Heart left ventricle (tissue), 13 donors: ENCODE measurements around the gene UBR2.

ENCODE experiments used
- POLR2A ChIP-seq, 2 donors: fragments of 450-650 bp; IDR thresholded peaks; one replicate each; pipeline ENCODE4 v1.6.1; 2017; ENCODE audit warnings: antibody characterized with exemption in 2 of 2, mild to moderate bottlenecking in 2 of 2, moderate library complexity in 2 of 2
- TF ChIP-seq, protein P1 (sequence below), 12 donors: fragments of 200-600 bp; sonication (generic) in 4 of 12; IDR thresholded peaks; one replicate each; pipeline versions ENCODE4 v1.5.0 to v1.8.0; 2018 to 2022; ENCODE audit warnings: antibody characterized with exemption in 12 of 12, mild to moderate bottlenecking in 5 of 12
- donor health status: ischemic (EF 13 %, LVEDD 7.1; RV severe dilation, severe dysfunction).
- donor health status: DM: no; HTN: yes; CAD: no.
- donor health status: DM: no; HTN: no; CAD: no.
- donor health status: ischemic (EF 25% LVEDD 6.9; RV normal size, moderate dysfunction).
- donor health status: ischemic (EF 25% LVEDD 5.7; RV mildly dilated, moderate dysfunction).
- donor health status: ischemic (EF 35%, LVEDD 5.7; RV mildly dilated, moderate dysfunction).
- donor health status: nonischemic (EF 11% LVEDD 7.7; RV severe dilation, severe dysfunction).
- donor health status: DM: yes; HTN: yes; CAD: no.
- donor health status: PGD.
- donor health status: ischemic (EF 29% LVEDD 5.4; RV normal size, mild dysfunction).
- donor health status: nonischemic (EF 23%, LVEDD 6.1; RV moderate dilation, normal function).

- TF ChIP-seq, protein P1, sequence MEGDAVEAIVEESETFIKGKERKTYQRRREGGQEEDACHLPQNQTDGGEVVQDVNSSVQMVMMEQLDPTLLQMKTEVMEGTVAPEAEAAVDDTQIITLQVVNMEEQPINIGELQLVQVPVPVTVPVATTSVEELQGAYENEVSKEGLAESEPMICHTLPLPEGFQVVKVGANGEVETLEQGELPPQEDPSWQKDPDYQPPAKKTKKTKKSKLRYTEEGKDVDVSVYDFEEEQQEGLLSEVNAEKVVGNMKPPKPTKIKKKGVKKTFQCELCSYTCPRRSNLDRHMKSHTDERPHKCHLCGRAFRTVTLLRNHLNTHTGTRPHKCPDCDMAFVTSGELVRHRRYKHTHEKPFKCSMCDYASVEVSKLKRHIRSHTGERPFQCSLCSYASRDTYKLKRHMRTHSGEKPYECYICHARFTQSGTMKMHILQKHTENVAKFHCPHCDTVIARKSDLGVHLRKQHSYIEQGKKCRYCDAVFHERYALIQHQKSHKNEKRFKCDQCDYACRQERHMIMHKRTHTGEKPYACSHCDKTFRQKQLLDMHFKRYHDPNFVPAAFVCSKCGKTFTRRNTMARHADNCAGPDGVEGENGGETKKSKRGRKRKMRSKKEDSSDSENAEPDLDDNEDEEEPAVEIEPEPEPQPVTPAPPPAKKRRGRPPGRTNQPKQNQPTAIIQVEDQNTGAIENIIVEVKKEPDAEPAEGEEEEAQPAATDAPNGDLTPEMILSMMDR (IDR thresholded peaks at IDR 0.05): no peak
- TF ChIP-seq POLR2A (IDR thresholded peaks at IDR 0.05): no peak
These were observed 60.8 kb downstream of the UBR2 start for GRCh38 chr6:42624601-42625000.
